Suprapubic skin (tissue), 4 donors: ENCODE data around the gene PHYKPL. TPM values are rescaled to one million over a fixed set of nuclear protein-coding genes. Genes with fewer than 3 reads are reported as not detected.

ENCODE experiments used
- DNase-seq, 2 donors: peaks; one replicate each; pipeline ENCODE4 v3.0.0-alpha.2; 2019; ENCODE audit warnings: low spot score in 2 of 2
- H3K27ac ChIP-seq: fragments of 200-600 bp; sonication (generic); one replicate; pipeline ENCODE4 v1.5.1; 2019
- H3K27me3 ChIP-seq: fragments of 200-600 bp; sonication (generic); one replicate; pipeline ENCODE4 v1.5.1; 2019
- H3K36me3 ChIP-seq: fragments of 200-600 bp; sonication (generic); one replicate; pipeline ENCODE4 v1.5.1; 2019
- H3K4me1 ChIP-seq: fragments of 200-600 bp; sonication (generic); one replicate; pipeline ENCODE4 v1.5.1; 2019
- H3K4me3 ChIP-seq: fragments of 200-600 bp; sonication (generic); one replicate; pipeline ENCODE4 v1.5.1; 2019; ENCODE audit warnings: mild to moderate bottlenecking
- H3K9me3 ChIP-seq: fragments of 200-600 bp; sonication (generic); one replicate; pipeline ENCODE4 v1.5.1; 2019
- EP300 ChIP-seq: sonication (generic); formaldehyde crosslinking; IDR thresholded peaks from one replicate; pipeline ENCODE4 v1.6.1; 2017; ENCODE audit warnings: antibody characterized with exemption
- POLR2A ChIP-seq, 2 donors: fragments of 450-650 bp; IDR thresholded peaks; one replicate each; pipeline ENCODE4 v1.6.1; 2017; ENCODE audit warnings: antibody characterized with exemption in 2 of 2, mild to moderate bottlenecking in 2 of 2, moderate library complexity in 2 of 2
- POLR2AphosphoS5 ChIP-seq, 3 donors: sonication (generic); formaldehyde crosslinking; IDR thresholded peaks; one replicate each; pipeline ENCODE4 v1.6.1; 2017; ENCODE audit warnings: antibody characterized with exemption in 3 of 3
- WGBS: methylation state at CpG from one replicate; pipeline ENCODE4 v1.1.5; 2018; 5-methylcytosine and 5-hydroxymethylcytosine counted together
- total RNA-seq, 4 donors: library from RNA; depleted of rRNA; stranded (reverse); fragments of >200 nt; gene quantifications; one replicate each; pipeline ENCODE4 v1.1.0, GENCODE V29; 2016
- TF ChIP-seq, protein P1 (sequence below), 2 donors: fragments of 200-600 bp in 1 of 2; fragments of 450-650 bp in 1 of 2; sonication (generic) in 1 of 2; IDR thresholded peaks; one replicate each; pipeline ENCODE4 v1.5.1; 2016 to 2019; ENCODE audit warnings: antibody characterized with exemption in 2 of 2, mild to moderate bottlenecking in 1 of 2, moderate library complexity in 1 of 2

PHYKPL gene
- total RNA-seq, 4 donors from 2014 or later = 27.1 to 50.5 (median 35.7) TPM

DNA sequence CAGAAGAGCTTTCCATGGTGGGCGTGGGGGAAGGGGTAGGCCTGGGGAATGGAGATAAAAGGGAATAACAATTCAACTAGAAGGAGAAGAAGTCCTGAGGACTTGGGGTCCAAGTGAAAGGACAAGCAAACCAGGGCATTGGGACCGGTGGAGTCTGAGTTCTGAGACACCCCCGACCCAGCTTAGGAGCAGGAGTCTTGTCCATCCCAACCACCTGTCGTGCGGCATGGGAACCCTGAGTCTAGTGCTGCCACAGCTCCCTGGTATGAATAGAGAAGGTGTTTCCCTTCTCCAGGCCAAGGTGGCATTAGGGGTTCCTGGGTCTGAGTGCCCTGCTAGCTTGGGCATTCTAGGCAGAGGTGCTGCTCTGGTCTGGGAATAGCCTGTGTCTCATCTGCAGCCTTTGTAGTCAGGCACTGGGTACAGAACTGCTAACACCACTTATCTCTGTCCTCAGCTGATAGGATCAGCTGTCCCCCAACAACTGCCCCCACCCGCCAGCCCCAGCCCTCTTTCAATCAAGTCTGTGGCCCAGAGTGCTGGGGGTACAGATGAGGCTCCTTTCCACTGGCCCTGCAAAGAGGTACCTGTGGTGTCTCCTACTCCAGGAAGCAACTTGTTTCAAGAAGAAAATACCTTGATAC lies 18.3 kb downstream of the PHYKPL start:
- Histone ChIP-seq H3K4me3 (no peak overlapping the region), H3K9me3 (no peaks in the 10 kb centered on the region), H3K4me1 (peaks cover 3% of the 10 kb centered on the region), H3K36me3 (peaks cover 87% of the 10 kb centered on the region), H3K27ac (no peak overlapping the region), H3K27me3 (no peaks in the 10 kb centered on the region)
- TF ChIP-seq, protein P1, sequence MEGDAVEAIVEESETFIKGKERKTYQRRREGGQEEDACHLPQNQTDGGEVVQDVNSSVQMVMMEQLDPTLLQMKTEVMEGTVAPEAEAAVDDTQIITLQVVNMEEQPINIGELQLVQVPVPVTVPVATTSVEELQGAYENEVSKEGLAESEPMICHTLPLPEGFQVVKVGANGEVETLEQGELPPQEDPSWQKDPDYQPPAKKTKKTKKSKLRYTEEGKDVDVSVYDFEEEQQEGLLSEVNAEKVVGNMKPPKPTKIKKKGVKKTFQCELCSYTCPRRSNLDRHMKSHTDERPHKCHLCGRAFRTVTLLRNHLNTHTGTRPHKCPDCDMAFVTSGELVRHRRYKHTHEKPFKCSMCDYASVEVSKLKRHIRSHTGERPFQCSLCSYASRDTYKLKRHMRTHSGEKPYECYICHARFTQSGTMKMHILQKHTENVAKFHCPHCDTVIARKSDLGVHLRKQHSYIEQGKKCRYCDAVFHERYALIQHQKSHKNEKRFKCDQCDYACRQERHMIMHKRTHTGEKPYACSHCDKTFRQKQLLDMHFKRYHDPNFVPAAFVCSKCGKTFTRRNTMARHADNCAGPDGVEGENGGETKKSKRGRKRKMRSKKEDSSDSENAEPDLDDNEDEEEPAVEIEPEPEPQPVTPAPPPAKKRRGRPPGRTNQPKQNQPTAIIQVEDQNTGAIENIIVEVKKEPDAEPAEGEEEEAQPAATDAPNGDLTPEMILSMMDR (IDR thresholded peaks at IDR 0.05) = no peak
- 86% methylated on average over 6 of the region's 6 CpGs for WGBS
- no peak for DNase-seq

DNA sequence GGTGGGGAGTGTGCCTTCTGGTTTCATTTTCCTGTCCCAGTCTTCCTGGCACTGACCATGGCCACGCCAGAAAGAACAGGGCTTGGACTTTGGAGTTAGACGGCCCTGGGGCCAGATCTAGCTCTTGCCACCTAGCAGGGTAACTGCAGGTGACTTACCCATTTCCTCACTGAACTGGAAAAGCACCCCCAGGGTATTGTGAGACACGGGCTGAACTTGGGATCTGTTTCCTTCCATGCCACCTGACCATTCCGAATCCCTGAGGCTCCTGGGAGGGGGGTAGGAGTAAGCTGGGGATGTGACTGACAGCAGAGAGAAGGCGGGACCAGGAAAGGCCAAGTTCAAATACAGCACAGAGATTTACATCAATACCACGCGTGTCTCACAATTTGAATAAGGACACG lies 18.9 kb downstream of the PHYKPL start:
- Histone ChIP-seq H3K4me1 (peaks cover 3% of the 10 kb centered on the region), H3K9me3 (no peaks in the 10 kb centered on the region), H3K4me3 (no peak overlapping the region), H3K27ac (no peak overlapping the region), H3K27me3 (no peaks in the 10 kb centered on the region), H3K36me3 (peaks cover 92% of the 10 kb centered on the region)
- TF ChIP-seq POLR2A (IDR thresholded peaks at IDR 0.05) (no peak), EP300 (no peak), POLR2AphosphoS5 (IDR thresholded peaks at IDR 0.05) (no peak)
- TF ChIP-seq, protein P1 (IDR thresholded peaks at IDR 0.05) = no peak
- 64% methylated on average over 8 of the region's 8 CpGs for WGBS
- DNase-seq = no peak

GRCh38 chr5:178213003-178213461 lies 19.6 kb downstream of the PHYKPL start:
- no peak overlapping the region for H3K4me3 ChIP-seq
- H3K27ac ChIP-seq = no peak overlapping the region
- no peak for DNase-seq
- H3K9me3 ChIP-seq = no peaks in the 10 kb centered on the region
- H3K36me3 ChIP-seq = peaks cover 94% of the 10 kb centered on the region
- H3K27me3 ChIP-seq = no peaks in the 10 kb centered on the region
- 54% methylated on average over 2 of the region's 4 CpGs for WGBS
- H3K4me1 ChIP-seq = peaks cover 10% of the 10 kb centered on the region
- TF ChIP-seq, protein P1 (IDR thresholded peaks at IDR 0.05) = no peak
- TF ChIP-seq POLR2A (IDR thresholded peaks at IDR 0.05) (no peak), POLR2AphosphoS5 (IDR thresholded peaks at IDR 0.05) (no peak), EP300 (no peak)

- Histone ChIP-seq H3K4me3 (no peak overlapping the region), H3K4me1 (peaks cover 16% of the 10 kb centered on the region), H3K9me3 (no peaks in the 10 kb centered on the region), H3K27me3 (no peaks in the 10 kb centered on the region), H3K36me3 (peaks cover 98% of the 10 kb centered on the region), H3K27ac (no peak overlapping the region)
- 90% methylated on average over 2 of the region's 3 CpGs for WGBS
- DNase-seq = no peak
- TF ChIP-seq EP300 = no peak
- TF ChIP-seq POLR2AphosphoS5 (IDR thresholded peaks at IDR 0.05) = no peak
- TF ChIP-seq POLR2A (IDR thresholded peaks at IDR 0.05) = no peak
- TF ChIP-seq, protein P1 (IDR thresholded peaks at IDR 0.05) = no peak
Measured at GRCh38 chr5:178212241-178213002, 20.2 kb downstream of the PHYKPL start.
